ENCODE results near the gene HPSE2.

Gene HPSE2

DNA sequence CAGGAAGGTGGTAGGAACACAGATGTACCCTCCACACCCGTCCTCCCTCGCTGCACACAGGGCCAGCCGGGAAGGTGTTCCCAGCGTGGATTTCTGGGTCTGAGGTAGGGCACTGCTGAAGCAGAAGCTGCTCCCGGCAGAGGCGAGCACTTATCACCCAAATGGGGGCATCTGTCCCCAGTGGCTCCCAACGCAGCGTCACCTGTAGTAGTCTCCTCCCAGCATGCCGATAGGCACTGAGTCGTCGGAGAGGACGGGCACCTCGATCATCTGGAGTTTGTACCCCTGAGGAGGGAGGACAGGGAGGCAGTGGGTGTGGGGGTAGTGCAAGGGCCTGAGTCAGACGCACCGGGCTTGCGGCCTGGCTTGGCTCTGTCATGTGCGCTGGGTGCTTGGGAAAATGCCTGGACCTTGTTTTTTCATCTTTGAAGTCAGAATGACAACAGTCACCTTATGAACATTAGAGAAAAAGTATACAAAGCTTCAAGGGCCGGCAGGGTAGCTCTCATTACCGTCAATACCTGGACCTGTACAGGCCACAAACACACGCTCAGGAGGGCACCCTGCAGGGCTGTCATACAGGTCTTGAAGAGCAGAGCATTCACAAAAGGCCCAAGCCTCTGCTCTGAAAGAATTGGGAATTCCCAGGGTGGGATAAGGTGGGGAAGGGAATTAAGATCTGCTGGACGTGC lies 817.5 kb downstream of the HPSE2 start:
- FAIRE-seq = no peak
- no peak for DNase-seq (ENCODE audit: insufficient read length)
- no peak for TF ChIP-seq POLR2AphosphoS5 (IDR thresholded peaks at IDR 0.05; ENCODE audit: low read depth, low read length)
- no peak for TF ChIP-seq TAF1 (IDR thresholded peaks at IDR 0.05; ENCODE audit: borderline replicate concordance, low read depth, low read length)
- no peak for TF ChIP-seq POLR2A (IDR thresholded peaks at IDR 0.05; ENCODE audit: low read depth, low read length)

- TF ChIP-seq POLR2A (IDR thresholded peaks at IDR 0.05; ENCODE audit: low read depth, low read length) (no peak), TAF1 (IDR thresholded peaks at IDR 0.05; ENCODE audit: borderline replicate concordance, low read depth, low read length) (no peak), POLR2AphosphoS5 (IDR thresholded peaks at IDR 0.05; ENCODE audit: low read depth, low read length) (no peak)
- no peak for DNase-seq (ENCODE audit: insufficient read length)
- FAIRE-seq = no peak
Observed at GRCh38 chr10:98417481-98417959, 818.1 kb downstream of the HPSE2 start.

GRCh38 chr10:98416606-98417388 lies 818.9 kb downstream of the HPSE2 start:
- DNase-seq (ENCODE audit: insufficient read length) (no peak), FAIRE-seq (no peak)
- no peak for TF ChIP-seq TAF1 (IDR thresholded peaks at IDR 0.05; ENCODE audit: borderline replicate concordance, low read depth, low read length)
- no peak for TF ChIP-seq POLR2A (IDR thresholded peaks at IDR 0.05; ENCODE audit: low read depth, low read length)

- DNase-seq (ENCODE audit: insufficient read length) (no peak), FAIRE-seq (no peak)
- TF ChIP-seq POLR2A (IDR thresholded peaks at IDR 0.05; ENCODE audit: low read depth, low read length) (no peak), TAF1 (IDR thresholded peaks at IDR 0.05; ENCODE audit: borderline replicate concordance, low read depth, low read length) (no peak), POLR2AphosphoS5 (IDR thresholded peaks at IDR 0.05; ENCODE audit: low read depth, low read length) (no peak)
Observed at GRCh38 chr10:98415731-98416119, 819.9 kb downstream of the HPSE2 start.

- TF ChIP-seq POLR2A (IDR thresholded peaks at IDR 0.05; ENCODE audit: low read depth, low read length) (no peak), TAF1 (IDR thresholded peaks at IDR 0.05; ENCODE audit: borderline replicate concordance, low read depth, low read length) (no peak), POLR2AphosphoS5 (IDR thresholded peaks at IDR 0.05; ENCODE audit: low read depth, low read length) (no peak)
- FAIRE-seq (no peak), DNase-seq (ENCODE audit: insufficient read length) (no peak)
Observed at GRCh38 chr10:98414932-98415730, 820.5 kb downstream of the HPSE2 start, which contains the start of gene PYROXD2. Gene PYROXD2, minus strand, starts transcription at chr10:98415182. Its CDS starts 47 bp downstream, at chr10:98415135.

GRCh38 chr10:98414578-98414931 lies 821.1 kb downstream of the HPSE2 start:
- DNase-seq (ENCODE audit: insufficient read length) = no peak
- FAIRE-seq = no peak
- TF ChIP-seq POLR2A (IDR thresholded peaks at IDR 0.05; ENCODE audit: low read depth, low read length) = no peak
- TF ChIP-seq TAF1 (IDR thresholded peaks at IDR 0.05; ENCODE audit: borderline replicate concordance, low read depth, low read length) = no peak
- no peak for TF ChIP-seq POLR2AphosphoS5 (IDR thresholded peaks at IDR 0.05; ENCODE audit: low read depth, low read length)

GRCh38 chr10:98411768-98412167 lies 823.9 kb downstream of the HPSE2 start:
- TF ChIP-seq POLR2AphosphoS5 (IDR thresholded peaks at IDR 0.05; ENCODE audit: low read depth, low read length) (no peak), POLR2A (IDR thresholded peaks at IDR 0.05; ENCODE audit: low read depth, low read length) (no peak), TAF1 (IDR thresholded peaks at IDR 0.05; ENCODE audit: borderline replicate concordance, low read depth, low read length) (no peak)

DNA sequence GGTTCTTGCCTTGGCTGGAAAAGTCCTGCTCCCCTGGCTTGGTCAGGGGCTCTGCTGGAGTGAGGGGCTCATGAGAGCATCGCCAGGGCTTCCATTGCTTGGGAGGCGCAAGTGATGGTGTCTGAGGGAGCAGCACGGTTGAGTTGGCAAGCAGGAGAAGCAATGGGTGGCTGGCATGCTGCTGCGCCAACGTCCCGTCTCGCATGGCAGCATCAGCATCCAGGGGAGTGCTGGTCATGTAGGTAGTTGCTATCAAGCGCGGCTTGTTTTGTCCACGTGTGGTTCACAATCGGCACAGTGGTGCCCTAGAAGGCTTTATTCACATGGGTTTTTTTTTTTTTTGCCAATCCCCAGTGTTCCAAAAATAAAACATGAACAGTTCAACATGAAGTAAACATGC lies 824.5 kb downstream of the HPSE2 start:
- TF ChIP-seq POLR2A (IDR thresholded peaks at IDR 0.05; ENCODE audit: low read depth, low read length) (no peak), TAF1 (IDR thresholded peaks at IDR 0.05; ENCODE audit: borderline replicate concordance, low read depth, low read length) (no peak), POLR2AphosphoS5 (IDR thresholded peaks at IDR 0.05; ENCODE audit: low read depth, low read length) (no peak)
- no peak for FAIRE-seq

More at GRCh38 chr10:98411768-98412167, 823.9 kb downstream of the HPSE2 start:
- DNase-seq (ENCODE audit: insufficient read length) (no peak), FAIRE-seq (no peak)

DNA sequence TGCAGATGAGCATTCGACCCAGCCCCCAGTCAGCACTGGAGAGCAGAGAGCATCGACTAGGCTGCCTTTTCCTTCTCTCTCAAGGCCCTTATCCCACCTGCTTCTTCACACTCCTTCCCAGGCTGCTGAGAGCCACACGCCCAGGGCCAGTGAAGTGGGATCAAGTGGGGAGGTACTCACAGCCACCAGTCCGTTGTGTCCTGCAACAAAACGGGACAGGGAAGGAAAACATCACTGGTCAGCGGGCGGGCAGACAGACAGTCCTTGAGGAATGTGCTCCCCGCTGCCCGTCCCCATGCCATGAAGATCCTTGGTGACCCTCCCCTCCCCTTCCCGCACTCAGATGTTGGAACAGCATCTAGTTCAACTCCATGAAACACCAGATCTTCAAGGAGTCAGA lies 824.9 kb downstream of the HPSE2 start:
- TF ChIP-seq POLR2A (IDR thresholded peaks at IDR 0.05; ENCODE audit: low read depth, low read length) (no peak), POLR2AphosphoS5 (IDR thresholded peaks at IDR 0.05; ENCODE audit: low read depth, low read length) (no peak), TAF1 (IDR thresholded peaks at IDR 0.05; ENCODE audit: borderline replicate concordance, low read depth, low read length) (no peak)
- FAIRE-seq = no peak
- DNase-seq (ENCODE audit: insufficient read length) = no peak

More for the DNA sequence above, 824.5 kb downstream of the HPSE2 start:
- DNase-seq (ENCODE audit: insufficient read length) = no peak

- DNase-seq (ENCODE audit: insufficient read length) (no peak), FAIRE-seq (no peak)
- no peak for TF ChIP-seq POLR2AphosphoS5 (IDR thresholded peaks at IDR 0.05; ENCODE audit: low read depth, low read length)
- no peak for TF ChIP-seq TAF1 (IDR thresholded peaks at IDR 0.05; ENCODE audit: borderline replicate concordance, low read depth, low read length)
- TF ChIP-seq POLR2A (IDR thresholded peaks at IDR 0.05; ENCODE audit: low read depth, low read length) = no peak
Observed at GRCh38 chr10:98410135-98410743, 825.4 kb downstream of the HPSE2 start.

DNA sequence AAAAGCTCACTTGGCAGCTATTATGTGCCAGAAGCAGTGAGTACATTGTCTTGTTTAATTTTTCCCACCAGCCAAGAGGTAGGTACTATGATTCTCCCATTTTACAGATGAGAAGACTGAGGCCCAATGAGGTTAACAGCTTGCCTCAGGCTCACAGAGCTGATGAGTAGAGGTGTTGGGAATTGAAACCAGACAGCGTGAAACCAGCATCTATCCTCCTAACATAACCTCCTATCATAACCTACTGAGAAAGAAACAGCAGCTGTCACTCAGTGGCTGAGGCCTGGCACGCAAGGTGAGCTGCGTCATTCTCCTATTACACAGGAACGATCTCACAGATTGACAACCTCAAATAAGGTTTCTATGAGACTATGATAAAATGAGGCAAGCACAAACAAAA lies 826.9 kb downstream of the HPSE2 start:
- TF ChIP-seq POLR2AphosphoS5 (IDR thresholded peaks at IDR 0.05; ENCODE audit: low read depth, low read length) (no peak), POLR2A (IDR thresholded peaks at IDR 0.05; ENCODE audit: low read depth, low read length) (no peak), TAF1 (IDR thresholded peaks at IDR 0.05; ENCODE audit: borderline replicate concordance, low read depth, low read length) (no peak)
- FAIRE-seq (no peak), DNase-seq (ENCODE audit: insufficient read length) (no peak)
